Cardiac fibroblast (primary cell): Measurements from ENCODE around the gene SMG6.

Experiments
- DNase-seq, 2 donors: peaks; one replicate each; pipeline versions ENCODE4 v3.0.0 to v3.0.0-alpha.2; 2010; ENCODE audit warnings: low read depth in 2 of 2
- H3K4me3 ChIP-seq, 2 donors: replicated peaks in 1 of 2; 1 replicate in 1 of 2; 2 replicates in 1 of 2; pipeline ENCODE4 v1.5.1; 2011; ENCODE audit warnings: low read depth in 2 of 2, low read length in 2 of 2, mild to moderate bottlenecking in 2 of 2, moderate library complexity in 1 of 2
- CTCF ChIP-seq: IDR thresholded peaks from one replicate; pipeline ENCODE4 v1.5.1; 2011; ENCODE audit warnings: low read depth, mild to moderate bottlenecking, low read length, inconsistent platforms

The SMG6 gene

GRCh38 chr17:2101448-2102257 is 201.9 kb downstream of the SMG6 start:
- no peak for DNase-seq
- no peak overlapping the region for H3K4me3 ChIP-seq
- TF ChIP-seq CTCF, result no peak

- TF ChIP-seq CTCF, result no peak
- DNase-seq, result no peak
- H3K4me3 ChIP-seq, result no peak overlapping the region
Measured at GRCh38 chr17:2095536-2095910, 208.1 kb downstream of the SMG6 start.

GRCh38 chr17:2094891-2095535 is 208.6 kb downstream of the SMG6 start:
- peak; percentile 81 for TF ChIP-seq CTCF
- peak; percentile 78 to 81 for DNase-seq
- no peak overlapping the region for H3K4me3 ChIP-seq

DNA sequence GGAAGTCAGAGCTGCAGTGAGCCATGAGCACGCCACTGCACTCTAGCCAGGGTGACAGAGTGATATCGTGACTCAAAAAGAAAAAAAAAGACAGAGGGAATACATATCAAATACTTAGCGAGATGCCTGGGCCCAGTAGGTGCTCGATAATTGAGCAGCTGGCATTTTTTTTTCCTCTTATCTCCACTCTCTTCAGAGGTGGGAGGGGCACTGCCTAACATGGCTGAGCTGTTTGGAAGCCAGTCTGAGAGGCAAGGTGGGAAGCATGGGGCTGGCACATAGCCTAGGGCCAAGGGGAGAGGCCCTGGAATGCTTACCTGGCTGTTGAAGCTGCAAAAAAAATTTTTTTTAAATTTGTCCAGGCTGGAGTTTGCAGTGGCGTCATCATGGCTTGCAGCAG is 210.2 kb downstream of the SMG6 start:
- H3K4me3 ChIP-seq, result no peak overlapping the region
- DNase-seq, result no peak
- no peak for TF ChIP-seq CTCF

DNA sequence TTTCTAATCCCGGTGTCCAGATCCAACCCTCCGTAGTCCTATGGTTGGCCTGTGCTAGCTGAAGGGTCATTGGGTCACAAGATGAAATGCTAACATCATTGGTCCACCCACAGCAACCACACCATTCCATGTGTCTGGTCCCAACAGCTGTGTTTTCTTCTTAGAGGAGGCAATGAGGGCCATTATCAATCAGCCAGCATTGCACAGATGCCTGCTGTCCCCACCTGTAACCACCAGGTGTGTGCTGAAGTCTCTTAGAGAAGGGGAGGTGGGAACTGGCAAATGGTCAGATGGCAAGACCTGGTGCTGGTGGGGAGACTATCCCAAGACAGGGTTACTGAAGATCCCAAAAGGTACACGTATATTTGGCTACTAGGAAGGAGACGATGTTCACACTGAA is 211.3 kb downstream of the SMG6 start:
- DNase-seq, result no peak
- no peak for TF ChIP-seq CTCF
- no peak overlapping the region for H3K4me3 ChIP-seq

DNA sequence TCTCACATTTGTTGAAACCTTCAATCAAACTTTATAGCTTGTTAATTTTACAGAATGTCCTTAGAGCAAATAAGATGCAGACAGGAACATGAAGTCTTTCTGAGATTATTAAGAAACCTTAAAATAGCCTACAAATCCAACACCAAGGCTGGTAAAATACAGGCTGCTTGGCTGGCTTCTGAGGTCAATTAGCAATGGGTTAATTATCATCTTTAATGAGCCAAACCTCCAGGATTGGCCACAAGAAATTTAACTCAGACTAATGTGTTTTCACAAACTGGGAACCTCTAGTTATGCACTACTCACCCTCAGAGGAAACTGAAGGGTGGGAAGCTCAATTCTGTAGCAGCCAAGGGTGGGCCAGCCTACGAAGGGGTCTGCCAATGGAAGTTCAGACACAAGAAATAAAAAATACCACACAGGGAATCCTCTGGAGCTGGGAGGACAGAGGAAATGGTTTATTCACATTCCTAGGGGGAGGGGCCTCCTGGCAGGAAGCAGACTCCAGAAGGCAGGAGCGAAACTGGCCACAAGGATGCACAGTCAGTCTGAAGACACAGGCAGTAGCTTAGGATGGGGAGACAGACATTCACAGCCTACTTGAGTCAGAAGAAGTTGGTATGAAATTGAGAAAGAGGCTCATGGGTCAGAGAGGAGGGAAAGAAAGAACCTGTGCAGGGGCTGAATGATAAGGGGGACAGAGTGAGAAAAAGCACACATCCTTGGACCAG is 212.6 kb downstream of the SMG6 start:
- peak; percentile 61 for TF ChIP-seq CTCF
- DNase-seq, result peak; percentile 94
- H3K4me3 ChIP-seq, result peak overlapping the region in 1 of 2 donors; percentile 5
